Gastroesophageal sphincter (tissue), 3 donors: ENCODE results near the gene IL20RB.
"Not testable (repeated sequence)": the region's sequence is repeated elsewhere in the genome, so short reads cannot be mapped to it uniquely, and the experiment has no call there.

Experiments used
- CTCF ChIP-seq, 4 experiments: fragments of 200-600 bp in 2 of 4; fragments of 450-650 bp in 2 of 4; sonication (generic) in 1 of 4; IDR thresholded peaks; one replicate each; pipeline ENCODE4 v1.5.1; 2017 to 2019; ENCODE audit warnings: antibody characterized with exemption in 4 of 4, mild to moderate bottlenecking in 2 of 4, moderate library complexity in 2 of 4
- POLR2A ChIP-seq, 2 donors: fragments of 450-650 bp; IDR thresholded peaks; one replicate each; pipeline ENCODE4 v1.6.1; 2017; ENCODE audit warnings: antibody characterized with exemption in 2 of 2, mild to moderate bottlenecking in 2 of 2, moderate library complexity in 1 of 2

DNA sequence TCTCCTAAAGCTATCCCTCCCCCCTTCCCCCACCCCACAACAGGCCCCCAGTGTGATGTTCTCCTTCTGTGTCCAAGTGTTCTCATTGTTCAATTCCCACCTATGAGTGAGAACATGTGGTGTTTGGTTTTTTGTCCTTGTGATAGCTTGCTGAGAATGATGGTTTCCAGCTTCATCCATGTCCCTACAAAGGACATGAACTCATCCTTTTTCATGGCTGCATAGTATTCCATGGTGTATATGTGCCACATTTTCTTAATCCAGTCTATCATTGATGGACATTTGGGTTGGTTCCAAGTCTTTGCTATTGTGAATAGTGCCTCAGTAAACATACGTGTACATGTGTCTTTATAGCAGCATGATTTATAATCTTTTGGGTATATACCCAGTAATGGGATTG lies 59.5 kb downstream of the IL20RB start:
- TF ChIP-seq POLR2A, CTCF (IDR thresholded peaks at IDR 0.05): not testable (repeated sequence)
